ENCODE results near the gene SPON2. TPM values are rescaled to one million over a fixed set of nuclear protein-coding genes. Genes with fewer than 3 reads are reported as not detected.
A peak's percentile ranks its signal among the peaks of the same experiment; 100 is the strongest.
"Not testable (repeated sequence)": the region's sequence is repeated elsewhere in the genome, so short reads cannot be mapped to it uniquely, and the experiment has no call there.

Gene SPON2
- total and polyA plus RNA-seq, 10 donors, result 8.3 to 51.3 (median 27.1) TPM

- H3K27me3 ChIP-seq (replicated peaks in 1 of 7), result peaks cover 0 to 9% (median 0%) of the 10 kb centered on the region in 7 donors
- H3K4me3 ChIP-seq, result no peak overlapping the region
- intact Hi-C loops (cut with DNase I; ENCODE audit: low total_unique reads), result loop anchor here (5.0 to 10.0 kb wide), 2 partner anchors 134 to 222 kb away; no protein-coding TSS in a partner anchor
- no peaks in the 10 kb centered on the region for H3K9me3 ChIP-seq
- DNase-seq, result peak; percentile 91
- 21 to 29% (median 25%) methylated on average over 13 of the region's 13 CpGs for WGBS, 5 donors
- H3K27ac ChIP-seq, result peak overlapping the region in 1 of 8 donors; percentile 18
- peak; percentile 99 to 100 (median 99) for TF ChIP-seq CTCF (IDR thresholded peaks at IDR 0.05 in 8 of 11, conservative IDR thresholded peaks at IDR 0.05 in 3 of 11)
- TF ChIP-seq POLR2A (IDR thresholded peaks at IDR 0.05), result no peak
- TF ChIP-seq POLR2AphosphoS5 (IDR thresholded peaks at IDR 0.05), result peak in 1 of 3 donors; percentile 58
- H3K4me1 ChIP-seq, result peaks cover 0 to 32% (median 8%) of the 10 kb centered on the region in 6 donors
- no peaks in the 10 kb centered on the region for H3K36me3 ChIP-seq
Measured at GRCh38 chr4:1130316-1131186, 41.8 kb downstream of the SPON2 start.

GRCh38 chr4:1126506-1126905 is 45.9 kb downstream of the SPON2 start:
- intact Hi-C loops (cut with DNase I; ENCODE audit: low total_unique reads), result no loop called here

DNA sequence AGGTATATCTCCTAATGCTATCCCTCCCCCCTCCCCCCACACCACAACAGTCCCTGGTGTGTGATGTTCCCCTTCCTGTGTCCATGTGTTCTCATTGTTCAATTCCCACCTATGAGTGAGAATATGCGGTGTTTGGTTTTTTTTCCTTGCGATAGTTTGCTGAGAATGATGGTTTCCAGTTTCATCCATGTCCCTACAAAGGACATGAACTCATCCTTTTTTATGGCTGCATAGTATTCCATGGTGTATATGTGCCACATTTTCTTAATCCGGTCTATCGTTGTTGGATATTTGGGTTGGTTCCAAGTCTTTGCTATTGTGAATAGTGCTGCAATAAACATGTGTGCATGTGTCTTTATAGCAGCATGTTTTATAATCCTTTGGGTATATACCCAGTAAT is 46.9 kb downstream of the SPON2 start:
- WGBS, 5 donors, result 89 to 96% (median 92%) methylated on average over 4 of the region's 4 CpGs
- DNase-seq; H3K4me1 ChIP-seq; H3K27me3 ChIP-seq (replicated peaks in 1 of 7); H3K4me3 ChIP-seq; intact Hi-C loops (cut with DNase I; ENCODE audit: low total_unique reads); H3K27ac ChIP-seq; H3K36me3 ChIP-seq; H3K9me3 ChIP-seq: not testable (repeated sequence)

More at GRCh38 chr4:1126506-1126905, 45.9 kb downstream of the SPON2 start:
- DNase-seq, result no peak
- H3K27me3 ChIP-seq (replicated peaks in 1 of 7), result peaks cover 0 to 9% (median 0%) of the 10 kb centered on the region in 7 donors
- no peak overlapping the region for H3K27ac ChIP-seq
- WGBS, 5 donors, result 82 to 89% (median 85%) methylated on average over 1 of the region's 1 CpG
- TF ChIP-seq CTCF (IDR thresholded peaks at IDR 0.05 in 8 of 11, conservative IDR thresholded peaks at IDR 0.05 in 3 of 11) (no peak), POLR2A (IDR thresholded peaks at IDR 0.05) (no peak), POLR2AphosphoS5 (IDR thresholded peaks at IDR 0.05) (no peak)
- H3K36me3 ChIP-seq, result no peaks in the 10 kb centered on the region
- H3K9me3 ChIP-seq, result no peaks in the 10 kb centered on the region
- H3K4me3 ChIP-seq, result no peak overlapping the region
- peaks cover 0 to 13% (median 8%) of the 10 kb centered on the region in 6 donors for H3K4me1 ChIP-seq

DNA sequence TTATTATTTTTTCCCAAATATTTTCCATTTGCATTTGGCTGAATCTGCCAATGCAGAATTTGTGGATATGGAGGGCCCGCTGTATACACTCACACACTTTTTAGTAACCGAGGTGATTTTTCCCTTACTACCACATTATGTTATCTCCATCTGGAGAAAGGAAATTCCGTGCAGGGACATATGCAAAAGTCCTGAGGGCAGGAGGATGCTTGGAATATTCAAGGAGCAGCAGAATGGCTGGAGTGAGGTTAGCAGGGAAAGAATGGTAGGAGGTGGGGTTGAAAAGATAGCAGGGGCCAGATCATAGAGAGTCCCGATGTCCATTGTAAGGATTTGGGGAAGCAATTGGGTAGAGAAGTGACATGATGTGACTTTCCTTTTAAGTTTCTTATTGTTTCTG is 47.6 kb downstream of the SPON2 start:
- H3K36me3 ChIP-seq, result no peaks in the 10 kb centered on the region
- no peak overlapping the region for H3K27ac ChIP-seq
- no peaks in the 10 kb centered on the region for H3K9me3 ChIP-seq
- no peak for DNase-seq
- 72 to 87% (median 78%) methylated on average over 4 of the region's 4 CpGs for WGBS, 5 donors
- intact Hi-C loops (cut with DNase I; ENCODE audit: low total_unique reads), result no loop called here
- peaks cover 0 to 9% (median 0%) of the 10 kb centered on the region in 7 donors for H3K27me3 ChIP-seq (replicated peaks in 1 of 7)
- H3K4me1 ChIP-seq, result no peaks in the 10 kb centered on the region
- TF ChIP-seq POLR2A (IDR thresholded peaks at IDR 0.05), result no peak
- TF ChIP-seq POLR2AphosphoS5 (IDR thresholded peaks at IDR 0.05), result no peak
- TF ChIP-seq CTCF (IDR thresholded peaks at IDR 0.05 in 8 of 11, conservative IDR thresholded peaks at IDR 0.05 in 3 of 11), result no peak
- H3K4me3 ChIP-seq, result no peak overlapping the region

All from spleen (tissue), 11 donors.